GM18868 (cell line): ENCODE measurements around the gene PRRX2.
"Not testable (repeated sequence)": the region's sequence is repeated elsewhere in the genome, so short reads cannot be mapped to it uniquely, and the experiment has no call there.

Source experiments
- ATAC-seq: cut with Tn5 transposase; IDR thresholded peaks from one replicate; pipeline ENCODE4 v1.9.1; 2021; ENCODE audit warnings: mild to moderate bottlenecking, moderate library complexity; ENCODE audit not compliant: unreplicated experiment

PRRX2 gene

GRCh38 chr9:129636343-129636742, 29.1 kb upstream of the PRRX2 start:
- not testable (repeated sequence) for ATAC-seq

GRCh38 chr9:129637102-129637501, 28.3 kb upstream of the PRRX2 start:
- no peak for ATAC-seq

- ATAC-seq: no peak
Measured at GRCh38 chr9:129637673-129638439, 27.6 kb upstream of the PRRX2 start.

- no peak for ATAC-seq
Measured at GRCh38 chr9:129639034-129639630, 26.3 kb upstream of the PRRX2 start.

- ATAC-seq: no peak
Measured at GRCh38 chr9:129639756-129640085, 25.7 kb upstream of the PRRX2 start.

GRCh38 chr9:129640086-129640870, 25.2 kb upstream of the PRRX2 start:
- no peak for ATAC-seq

GRCh38 chr9:129640871-129641749, 24.3 kb upstream of the PRRX2 start:
- ATAC-seq: no peak

GRCh38 chr9:129641750-129642585, 23.5 kb upstream of the PRRX2 start, which contains the start of gene ASB6:
Gene ASB6, minus strand, starts transcription at chr9:129642151. Its CDS starts 152 bp downstream, at chr9:129641999.
- ATAC-seq: peak; percentile 91

- ATAC-seq: no peak
Measured at GRCh38 chr9:129643706-129644105, 21.7 kb upstream of the PRRX2 start.

GRCh38 chr9:129644365-129644764, 21.1 kb upstream of the PRRX2 start:
- no peak for ATAC-seq

- no peak for ATAC-seq
Measured at GRCh38 chr9:129644902-129645301, 20.5 kb upstream of the PRRX2 start.

- ATAC-seq: no peak
Measured at GRCh38 chr9:129646252-129646651, 19.2 kb upstream of the PRRX2 start.

- ATAC-seq: no peak
Measured at GRCh38 chr9:129646654-129647053, 18.8 kb upstream of the PRRX2 start.

- no peak for ATAC-seq
Measured at GRCh38 chr9:129647635-129648034, 17.8 kb upstream of the PRRX2 start.

GRCh38 chr9:129648092-129648763, 17.2 kb upstream of the PRRX2 start:
- no peak for ATAC-seq

GRCh38 chr9:129648764-129649115, 16.7 kb upstream of the PRRX2 start:
- ATAC-seq: no peak

- ATAC-seq: no peak
Measured at GRCh38 chr9:129649726-129650679, 15.4 kb upstream of the PRRX2 start.

GRCh38 chr9:129650680-129651235, 14.7 kb upstream of the PRRX2 start:
- no peak for ATAC-seq
